Measurements from ENCODE around the gene NSFL1C.

The NSFL1C gene

GRCh38 chr20:1491860-1492642 lies 25.4 kb upstream of the NSFL1C start:
- no peak overlapping the region for H3K27ac ChIP-seq
- TF ChIP-seq ZFX (IDR thresholded peaks at IDR 0.05; ENCODE audit: borderline replicate concordance) (no peak), CTCF (IDR thresholded peaks at IDR 0.05) (no peak)

- no peak within 1 kb of the TSS for H3K27ac ChIP-seq
Observed at GRCh38 chr20:1491281-1491840, 24.7 kb upstream of the NSFL1C start, which contains the start of gene SIRPB2. SIRPB2 (minus strand) TSS chr20:1491420; CDS start chr20:1491359, 61 bp downstream.

GRCh38 chr20:1490643-1491195 lies 24.1 kb upstream of the NSFL1C start:
- H3K27ac ChIP-seq = no peak overlapping the region

More at GRCh38 chr20:1491281-1491840, 24.7 kb upstream of the NSFL1C start, which contains the start of gene SIRPB2:
- no peak for TF ChIP-seq ZFX (IDR thresholded peaks at IDR 0.05; ENCODE audit: borderline replicate concordance)
- no peak for TF ChIP-seq CTCF (IDR thresholded peaks at IDR 0.05)

GRCh38 chr20:1489764-1490436 lies 23.3 kb upstream of the NSFL1C start:
- TF ChIP-seq ZFX (IDR thresholded peaks at IDR 0.05; ENCODE audit: borderline replicate concordance) (no peak), CTCF (IDR thresholded peaks at IDR 0.05) (no peak)
- no peak overlapping the region for H3K27ac ChIP-seq

More at GRCh38 chr20:1490643-1491195, 24.1 kb upstream of the NSFL1C start:
- TF ChIP-seq ZFX (IDR thresholded peaks at IDR 0.05; ENCODE audit: borderline replicate concordance) (no peak), CTCF (IDR thresholded peaks at IDR 0.05) (no peak)

GRCh38 chr20:1489325-1489724 lies 22.7 kb upstream of the NSFL1C start:
- H3K27ac ChIP-seq = no peak overlapping the region
- TF ChIP-seq CTCF (IDR thresholded peaks at IDR 0.05) = no peak
- TF ChIP-seq ZFX (IDR thresholded peaks at IDR 0.05; ENCODE audit: borderline replicate concordance) = no peak

GRCh38 chr20:1486566-1486965 lies 19.9 kb upstream of the NSFL1C start:
- TF ChIP-seq ZFX (IDR thresholded peaks at IDR 0.05; ENCODE audit: borderline replicate concordance) (no peak), CTCF (IDR thresholded peaks at IDR 0.05) (no peak)
- no peak overlapping the region for H3K27ac ChIP-seq
